HCEC 1CT (cell line): Measurements from ENCODE around the gene SPDL1.
"Not testable (repeated sequence)": the region's sequence is repeated elsewhere in the genome, so short reads cannot be mapped to it uniquely, and the experiment has no call there.

Source experiments
- DNase-seq: peaks from one replicate; pipeline ENCODE4 v3.0.0-alpha.2; 2017

The SPDL1 gene

GRCh38 chr5:169576181-169576598, 7.4 kb upstream of the SPDL1 start:
- peak; percentile 97 for DNase-seq

DNA sequence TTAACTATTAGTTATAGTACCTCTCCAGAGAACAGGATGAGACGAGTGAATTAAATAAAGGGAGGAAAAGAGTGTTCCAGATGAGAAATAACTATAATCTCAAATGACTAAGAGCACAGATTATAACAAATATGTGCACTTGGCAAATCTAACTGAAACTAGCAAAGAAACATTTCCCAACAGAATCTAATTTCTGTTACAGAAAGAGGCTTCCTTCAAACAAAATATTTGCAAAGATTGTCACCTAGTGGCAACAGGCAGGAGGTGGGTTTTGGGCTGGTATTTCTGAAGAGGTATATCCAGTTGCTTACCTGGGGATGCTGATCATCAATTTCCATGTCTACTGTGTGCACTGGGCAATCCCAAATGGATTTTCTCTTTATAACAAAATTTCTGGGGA, 5.6 kb upstream of the SPDL1 start:
- DNase-seq = peak; percentile 55

DNA sequence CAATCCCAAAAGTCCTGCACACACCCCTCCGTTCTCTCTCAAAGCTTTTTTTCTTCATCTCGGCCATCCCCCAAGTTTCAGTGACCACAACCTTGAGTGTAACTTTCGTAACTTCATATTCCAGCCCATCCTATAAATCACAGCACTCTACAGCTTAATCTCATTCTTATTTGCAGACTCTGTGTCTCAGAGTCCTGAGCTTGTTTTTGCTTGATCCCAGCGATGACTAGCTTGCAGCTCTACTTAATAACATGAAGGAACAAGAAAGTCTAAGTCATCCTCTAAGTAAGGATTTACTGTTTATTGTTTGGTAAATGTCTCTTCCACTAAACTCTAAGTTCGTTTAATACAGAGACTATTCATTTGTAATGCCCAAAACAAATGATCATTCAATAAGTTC, 2.6 kb upstream of the SPDL1 start:
- DNase-seq = no peak

DNA sequence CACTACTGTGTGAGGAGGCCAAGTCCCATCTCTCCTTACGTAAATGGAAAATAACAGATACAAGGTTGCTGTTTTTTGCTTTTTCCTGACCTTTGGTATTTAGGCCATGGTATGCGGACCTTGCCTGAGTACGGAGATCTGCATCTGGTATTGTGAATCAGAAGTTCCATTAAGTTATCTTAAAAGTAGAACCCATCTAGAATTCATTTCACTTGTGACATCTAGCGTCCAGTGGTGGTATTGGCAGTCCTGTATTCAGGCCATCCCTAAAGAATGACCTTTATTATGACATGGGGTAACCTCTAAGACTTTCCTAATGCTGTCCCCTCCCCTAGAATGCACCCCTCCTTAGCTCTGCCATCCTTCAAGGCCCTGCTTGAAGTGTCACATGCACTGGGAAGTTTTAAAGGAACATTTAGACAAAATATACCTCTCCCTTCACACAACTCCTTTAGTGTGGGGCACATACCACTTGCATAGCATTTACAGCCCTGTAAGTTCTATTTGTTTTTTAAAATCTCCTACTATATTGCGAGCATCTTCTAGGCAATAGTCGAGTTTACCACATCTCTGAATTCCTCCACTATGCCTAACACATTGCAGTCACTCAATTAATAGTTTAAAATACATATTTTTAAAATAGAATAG, 1.9 kb upstream of the SPDL1 start:
- DNase-seq = peak; percentile 77

DNA sequence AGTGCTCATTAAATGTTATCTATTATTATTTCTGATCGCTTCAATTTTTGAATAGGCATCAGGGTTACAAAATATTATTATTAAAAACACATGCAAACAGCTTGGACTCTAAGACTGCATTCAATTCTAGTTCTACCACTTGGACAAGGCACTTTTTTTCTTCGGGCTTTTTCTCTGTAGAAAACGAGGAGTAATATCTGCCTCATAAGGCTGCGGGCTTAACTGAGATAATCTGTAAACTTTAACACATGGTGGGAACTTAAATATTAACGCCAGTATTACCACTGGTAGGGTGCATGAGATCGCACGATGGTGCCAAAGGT, 511 bp upstream of the SPDL1 start:
- no peak for DNase-seq

GRCh38 chr5:169584998-169585451, 1.5 kb downstream of the SPDL1 start:
- DNase-seq = no peak

DNA sequence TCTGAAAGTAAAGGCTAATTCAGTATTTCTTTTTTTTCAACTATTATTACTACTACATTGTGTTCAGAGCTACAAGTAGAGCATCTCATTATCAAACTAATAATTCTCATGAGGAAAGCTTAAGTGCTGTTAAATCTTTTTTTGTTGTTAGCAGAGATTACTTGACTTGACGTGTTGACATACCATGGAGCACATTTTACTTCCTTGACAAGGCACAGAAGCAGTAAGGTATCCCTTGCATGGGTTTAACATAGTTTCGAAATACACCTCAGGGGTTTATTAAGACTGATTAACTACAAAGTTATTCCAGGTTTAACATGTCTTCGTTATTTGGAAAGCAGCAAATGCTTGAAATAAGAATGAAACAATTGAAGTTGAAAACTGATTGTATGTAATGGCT, 7.0 kb downstream of the SPDL1 start:
- no peak for DNase-seq

DNA sequence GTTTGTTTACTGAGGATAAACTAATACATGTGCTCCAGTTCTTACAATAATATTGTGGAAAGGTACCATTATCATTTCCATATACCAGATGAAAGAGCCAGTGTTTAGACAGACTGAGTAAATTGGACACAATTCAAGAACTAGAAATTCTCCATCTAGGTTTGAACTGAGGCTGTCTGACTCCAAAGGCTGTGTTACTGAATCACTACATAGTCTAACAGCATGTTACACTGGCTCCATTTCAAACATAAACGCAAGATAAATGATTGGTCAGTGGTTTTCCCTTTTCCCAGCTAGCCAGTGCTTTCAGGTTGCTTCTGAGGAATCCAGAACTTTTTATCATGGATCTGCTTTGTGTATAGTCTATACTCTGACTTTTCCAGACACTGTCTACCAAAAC, 8.1 kb downstream of the SPDL1 start:
- DNase-seq = no peak

GRCh38 chr5:169592937-169593650, 9.5 kb downstream of the SPDL1 start:
- no peak for DNase-seq

- DNase-seq = no peak
Observed at GRCh38 chr5:169595172-169595820, 11.7 kb downstream of the SPDL1 start.

- DNase-seq = no peak
Observed at GRCh38 chr5:169599451-169599850, 15.9 kb downstream of the SPDL1 start.

- peak; percentile 45 for DNase-seq
Observed at GRCh38 chr5:169602535-169602934, 19.0 kb downstream of the SPDL1 start.

- no peak for DNase-seq
Observed at GRCh38 chr5:169606279-169606678, 22.7 kb downstream of the SPDL1 start.

GRCh38 chr5:169607882-169608281, 24.3 kb downstream of the SPDL1 start:
- DNase-seq = no peak

DNA sequence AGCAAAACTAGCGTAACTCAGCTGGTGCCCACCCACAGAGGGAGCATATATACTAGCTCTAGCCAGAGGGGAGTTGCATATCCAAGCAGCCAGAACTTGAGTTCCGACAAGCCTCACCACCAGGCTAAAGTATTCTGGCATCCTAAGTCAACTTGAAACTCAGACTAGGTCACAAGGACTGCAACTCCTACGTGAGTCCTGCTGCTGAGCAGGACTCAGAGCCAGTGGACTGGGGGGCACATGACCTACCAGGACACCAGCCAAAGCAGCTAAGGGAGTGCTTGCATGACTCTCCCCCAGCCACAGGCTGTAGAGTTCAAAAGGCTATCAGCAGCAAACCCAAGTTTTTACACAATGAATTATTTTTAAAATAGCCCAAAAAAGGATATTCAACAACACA, 26.1 kb downstream of the SPDL1 start:
- DNase-seq = no peak

DNA sequence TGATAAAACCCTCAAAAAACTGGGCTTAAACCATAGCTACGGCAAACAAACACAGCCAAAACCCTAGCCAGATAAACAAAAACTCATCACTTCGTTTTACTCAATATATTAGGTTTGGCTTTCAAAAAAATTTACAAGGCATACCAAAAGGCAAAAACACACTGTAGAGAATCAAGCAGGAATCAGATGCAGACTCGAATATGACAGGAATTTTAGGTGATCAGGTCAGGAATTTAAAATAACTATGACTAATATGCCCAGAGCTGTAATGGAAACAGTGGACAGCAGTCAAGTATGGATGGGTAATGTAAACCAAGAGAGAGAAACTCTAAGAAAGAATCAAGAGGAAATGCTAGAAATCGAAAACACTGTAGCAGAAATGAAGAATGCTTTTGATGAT, 27.0 kb downstream of the SPDL1 start:
- peak; percentile 25 for DNase-seq

DNA sequence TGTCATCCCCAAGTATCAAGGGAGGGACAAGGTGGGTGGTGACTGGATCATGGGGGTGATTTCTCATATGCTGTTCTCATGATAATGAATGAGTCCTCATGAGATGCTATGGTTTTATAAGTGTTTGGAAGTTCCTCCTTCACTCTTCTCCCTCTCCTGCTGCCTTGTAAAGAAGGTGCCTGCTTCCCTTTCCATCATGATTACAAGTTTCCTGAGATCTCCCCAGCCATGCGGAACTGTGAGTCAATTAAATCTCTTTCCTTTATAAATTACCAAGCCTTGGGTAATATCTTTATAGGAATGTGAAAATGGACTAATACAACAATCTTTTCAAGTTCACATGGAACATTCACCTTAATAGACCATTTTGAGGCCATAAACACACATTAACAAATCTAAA, 32.0 kb downstream of the SPDL1 start:
- DNase-seq = no peak

- not testable (repeated sequence) for DNase-seq
Observed at GRCh38 chr5:169624307-169624706, 40.7 kb downstream of the SPDL1 start.

DNA sequence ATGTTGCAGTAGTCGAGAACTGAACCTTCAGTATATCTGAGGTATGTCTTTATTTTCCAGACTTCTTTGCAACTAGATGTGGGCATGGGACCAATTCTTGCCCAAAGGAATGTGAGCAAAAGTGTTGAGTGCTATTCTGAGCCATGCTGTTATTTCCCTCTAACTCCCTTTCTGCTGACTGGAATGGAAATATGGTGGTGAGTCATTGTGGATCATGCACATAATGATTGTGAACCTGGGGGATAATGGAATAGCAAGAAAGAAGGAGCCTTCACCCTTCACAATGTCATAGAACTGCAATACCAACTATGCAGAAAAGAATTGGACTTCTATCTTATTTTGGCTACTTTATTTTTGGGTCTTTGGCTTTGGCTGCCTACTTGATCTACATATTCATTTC, 43.2 kb downstream of the SPDL1 start:
- peak; percentile 91 for DNase-seq

DNA sequence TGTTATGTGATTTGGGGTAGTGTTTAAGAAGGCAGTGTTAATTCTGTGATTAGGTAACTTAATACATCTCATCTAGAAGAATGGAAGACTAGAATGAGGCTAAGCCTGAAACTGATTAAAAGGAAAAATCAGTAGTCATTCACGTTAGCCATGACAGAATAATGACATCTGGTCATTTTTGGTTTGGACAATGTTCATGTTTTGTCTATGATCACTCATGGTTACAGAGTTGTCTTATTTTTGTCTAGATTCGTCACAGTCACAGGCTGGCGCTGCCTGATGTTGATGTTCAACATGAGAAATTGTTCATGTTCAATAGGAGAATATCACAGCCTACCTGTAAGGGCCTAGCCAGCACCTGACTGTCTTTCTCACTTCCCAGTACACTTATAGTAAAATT, 44.0 kb downstream of the SPDL1 start:
- DNase-seq = no peak

DNA sequence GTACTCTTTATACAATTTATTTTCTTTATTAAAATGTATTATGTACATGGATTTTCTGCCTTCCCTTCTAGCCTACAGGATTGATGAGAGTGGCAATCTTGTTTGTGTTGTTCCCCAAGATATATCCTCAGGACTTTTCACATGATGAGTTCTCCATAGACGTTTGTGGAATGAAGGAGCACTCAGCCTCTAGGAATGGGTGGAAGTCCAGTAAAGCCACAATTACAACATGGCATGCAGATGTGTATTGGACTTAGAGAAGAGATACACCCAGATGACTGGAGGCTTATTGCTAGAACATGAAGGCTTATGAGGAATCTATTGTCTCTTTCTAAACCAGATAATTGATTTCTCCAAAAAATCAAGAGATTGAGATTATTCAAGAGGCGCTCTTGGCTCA, 45.3 kb downstream of the SPDL1 start:
- peak; percentile 85 for DNase-seq

GRCh38 chr5:169629847-169630548, 46.4 kb downstream of the SPDL1 start:
- DNase-seq = peak; percentile 87

DNA sequence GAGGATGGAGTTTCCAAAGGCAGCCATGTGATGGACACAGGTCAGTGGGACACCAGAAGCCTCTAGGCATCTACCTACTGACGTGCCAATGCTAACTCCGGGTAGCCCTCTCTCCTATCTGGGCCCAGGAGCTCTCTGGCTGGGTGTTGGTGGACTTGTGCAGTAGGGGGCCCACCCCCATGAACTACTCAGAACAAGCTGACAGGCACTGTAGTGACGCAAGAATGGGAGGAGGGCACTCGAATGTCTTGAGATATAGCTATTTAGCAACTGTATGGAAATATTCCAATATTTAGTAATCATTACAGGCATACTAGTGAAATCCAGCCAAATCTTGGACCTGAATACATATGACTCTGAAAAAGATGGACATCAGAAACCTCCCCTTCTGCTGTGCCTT, 47.8 kb downstream of the SPDL1 start:
- DNase-seq = peak; percentile 76

DNA sequence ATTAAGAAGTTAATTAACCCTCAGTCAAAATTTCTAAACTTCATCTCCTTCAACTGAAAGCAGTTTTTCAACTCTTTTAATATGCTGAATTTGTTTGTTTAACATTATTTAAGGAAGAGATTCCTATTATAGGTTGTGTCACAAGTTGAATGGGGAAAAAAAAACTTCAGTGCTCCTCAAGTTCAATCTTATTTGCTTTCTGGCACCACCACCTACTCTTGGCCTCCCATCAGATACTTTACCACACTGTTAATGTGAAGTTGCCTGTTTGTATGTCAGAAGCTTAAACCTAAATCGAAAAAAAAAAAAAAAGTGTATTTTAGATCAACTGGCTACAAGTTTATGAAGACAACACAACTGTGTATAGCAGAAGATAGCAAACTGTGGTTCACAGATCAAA, 49.4 kb downstream of the SPDL1 start:
- no peak for DNase-seq
